Umbilical cord (tissue), 2 donors: Measurements from ENCODE around the gene LCN10. TPM values are rescaled to one million over a fixed set of nuclear protein-coding genes. Genes with fewer than 3 reads are reported as not detected.
A peak's percentile ranks its signal among the peaks of the same experiment; 100 is the strongest.
"Not testable (repeated sequence)": the region's sequence is repeated elsewhere in the genome, so short reads cannot be mapped to it uniquely, and the experiment has no call there.

Experiments used
- DNase-seq: peaks from one replicate; pipeline ENCODE4 v3.0.0-alpha.2; 2015; ENCODE audit warnings: low spot score
- total RNA-seq: library from RNA; depleted of rRNA; stranded (reverse); fragments of >200 nt; gene quantifications from one replicate; pipeline ENCODE4 v1.2.3, GENCODE V29; 2014; ENCODE audit warnings: low replicate concordance; ENCODE audit not compliant: insufficient read depth

The LCN10 gene
- total RNA-seq, 1 donor from 2014 or later, result 2.2 TPM

DNA sequence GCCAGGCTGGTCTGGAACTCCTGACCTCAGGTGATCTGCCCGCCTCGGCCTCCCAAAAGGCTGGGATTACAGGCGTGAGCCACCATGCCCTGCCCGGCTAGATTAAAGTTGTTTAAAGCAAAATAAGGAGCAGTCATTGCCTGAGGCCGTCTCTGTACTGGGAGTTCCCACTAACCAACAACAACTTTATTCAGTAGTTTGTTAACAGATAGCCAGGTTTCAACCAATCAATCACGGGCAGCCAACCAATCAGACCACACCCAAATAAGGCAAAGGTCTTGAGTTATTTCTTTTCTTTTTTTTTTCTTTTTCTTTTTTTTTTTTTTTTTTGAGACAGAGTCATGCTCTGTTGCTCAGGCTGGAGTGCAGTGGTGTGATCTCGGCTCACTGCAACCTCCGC is 38.0 kb downstream of the LCN10 start:
- DNase-seq, result not testable (repeated sequence)

DNA sequence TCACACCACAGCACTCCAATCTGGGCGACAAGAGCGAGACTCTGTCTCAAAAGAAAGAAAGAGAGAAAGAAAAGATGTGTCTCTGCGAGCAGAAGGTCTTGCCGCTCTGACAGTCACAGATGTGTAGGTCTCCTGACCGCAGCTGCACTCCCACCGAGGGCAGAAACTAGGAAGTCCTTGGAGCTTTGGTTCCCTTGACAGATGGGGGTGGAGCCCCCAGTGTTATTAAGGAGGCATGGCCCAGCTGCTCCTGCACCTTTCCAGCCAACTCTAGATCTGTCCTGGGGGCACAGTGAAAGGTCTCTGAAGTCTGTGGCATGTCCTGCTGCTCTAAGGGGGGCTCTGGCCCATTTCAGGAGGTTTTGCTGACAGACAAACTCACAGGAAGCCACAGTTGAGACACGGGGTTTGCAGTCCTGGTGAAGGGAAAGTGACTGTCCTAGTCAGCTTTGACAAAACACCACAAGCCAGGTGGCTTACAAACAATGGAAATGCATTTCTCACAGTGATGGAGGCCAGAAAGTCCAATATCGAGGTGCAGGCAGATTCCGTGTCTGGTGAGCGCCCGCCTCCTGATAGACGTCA is 39.4 kb downstream of the LCN10 start:
- no peak for DNase-seq

DNA sequence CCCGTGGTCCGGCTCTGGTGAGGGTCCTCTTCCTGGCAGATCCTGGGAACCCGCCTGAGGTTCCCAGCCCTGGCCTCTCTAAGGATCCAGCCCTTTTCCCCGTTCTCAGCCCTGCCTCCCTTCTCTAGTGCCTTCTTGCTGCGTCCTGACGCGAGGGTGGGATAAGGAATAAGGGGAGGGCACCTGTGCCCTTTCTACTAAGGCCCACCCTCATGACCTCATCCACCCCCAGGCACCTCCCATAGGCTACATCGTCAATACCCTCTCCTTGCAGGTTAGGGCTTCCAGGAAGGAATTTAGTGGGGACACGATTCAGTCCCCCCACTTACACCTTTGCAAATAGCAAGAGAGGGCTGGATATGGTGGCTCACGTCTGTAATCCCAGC is 41.1 kb downstream of the LCN10 start:
- DNase-seq, result no peak

DNA sequence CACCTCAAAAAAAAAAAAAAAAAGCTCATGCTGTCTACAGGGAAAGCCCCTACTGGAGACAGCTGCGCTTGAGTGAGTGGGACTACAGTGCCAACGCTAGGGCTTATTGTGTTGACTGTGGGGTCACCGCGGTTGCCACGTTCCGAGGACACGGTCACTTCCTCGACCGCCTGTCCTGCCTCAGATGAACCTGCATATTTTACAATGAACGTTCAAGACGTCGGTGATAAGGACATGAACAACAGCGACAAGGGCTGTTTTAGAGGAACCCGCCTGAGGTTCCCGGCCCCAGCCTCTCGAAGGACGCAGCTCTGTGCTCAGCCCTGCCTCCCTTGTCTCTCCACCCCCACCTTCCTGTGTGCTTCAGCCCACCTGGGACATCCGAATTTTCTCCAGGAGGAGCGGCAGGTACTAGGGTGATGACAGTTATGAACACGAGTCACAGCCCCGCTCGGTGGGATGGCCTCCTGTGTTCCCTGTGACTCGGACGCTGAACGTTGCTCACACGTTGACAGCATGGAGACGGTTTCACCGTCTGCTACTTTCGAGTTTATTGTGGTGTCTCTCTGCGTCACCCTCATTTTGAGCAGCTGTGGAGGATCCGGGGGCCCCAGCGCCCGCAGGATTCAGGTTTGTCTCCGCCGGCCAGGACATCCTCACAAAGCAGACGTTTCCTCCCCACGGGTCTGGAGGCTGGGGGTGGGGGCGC is 41.6 kb downstream of the LCN10 start:
- DNase-seq, result no peak

DNA sequence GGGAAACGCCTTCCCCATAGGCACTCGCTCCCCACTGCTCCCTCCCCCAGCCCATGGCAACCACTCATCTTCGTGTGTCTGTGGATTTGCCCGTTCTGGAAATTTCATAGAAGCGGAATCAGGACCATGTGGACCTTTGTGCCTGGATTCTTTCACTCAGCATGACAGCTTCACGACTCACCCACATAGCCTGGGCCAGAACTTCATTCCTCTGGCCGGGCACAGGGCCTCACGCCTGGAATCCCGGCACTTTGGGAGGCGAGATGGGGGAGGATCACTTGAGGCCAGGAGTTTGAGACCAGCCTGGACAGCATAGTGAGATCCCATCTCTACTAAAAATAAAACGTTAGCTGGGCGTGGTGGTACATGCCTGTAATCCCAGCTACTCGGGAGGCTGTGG is 42.4 kb downstream of the LCN10 start:
- DNase-seq, result peak; percentile 56

DNA sequence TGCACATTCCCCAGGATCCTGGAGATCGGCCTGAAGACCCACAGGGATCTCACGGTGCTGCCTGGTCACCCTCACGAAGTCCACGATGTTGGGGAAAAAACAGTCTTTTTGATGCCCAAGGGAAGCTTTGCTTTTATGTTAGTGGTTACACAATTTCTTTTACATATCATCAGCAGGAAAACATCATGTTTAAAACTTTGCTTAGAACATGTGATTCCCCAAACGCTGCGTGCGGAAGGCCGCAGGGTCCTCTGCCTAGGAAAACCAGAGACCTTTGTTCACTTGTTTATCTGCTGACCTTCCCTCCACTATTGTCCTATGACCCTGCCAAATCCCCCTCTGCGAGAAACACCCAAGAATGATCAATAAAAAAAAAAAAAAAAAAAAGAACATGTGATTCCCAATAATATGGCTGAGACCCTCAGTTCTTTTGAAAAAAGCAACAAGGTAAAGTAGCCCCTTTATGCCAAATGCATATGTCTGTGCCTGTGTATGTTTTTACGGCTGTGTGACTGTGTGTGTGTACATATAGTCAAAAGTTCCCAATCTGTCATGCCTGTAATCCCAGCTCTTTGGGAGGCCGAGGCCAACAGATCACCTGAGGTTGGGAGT is 44.0 kb downstream of the LCN10 start:
- DNase-seq, result no peak

DNA sequence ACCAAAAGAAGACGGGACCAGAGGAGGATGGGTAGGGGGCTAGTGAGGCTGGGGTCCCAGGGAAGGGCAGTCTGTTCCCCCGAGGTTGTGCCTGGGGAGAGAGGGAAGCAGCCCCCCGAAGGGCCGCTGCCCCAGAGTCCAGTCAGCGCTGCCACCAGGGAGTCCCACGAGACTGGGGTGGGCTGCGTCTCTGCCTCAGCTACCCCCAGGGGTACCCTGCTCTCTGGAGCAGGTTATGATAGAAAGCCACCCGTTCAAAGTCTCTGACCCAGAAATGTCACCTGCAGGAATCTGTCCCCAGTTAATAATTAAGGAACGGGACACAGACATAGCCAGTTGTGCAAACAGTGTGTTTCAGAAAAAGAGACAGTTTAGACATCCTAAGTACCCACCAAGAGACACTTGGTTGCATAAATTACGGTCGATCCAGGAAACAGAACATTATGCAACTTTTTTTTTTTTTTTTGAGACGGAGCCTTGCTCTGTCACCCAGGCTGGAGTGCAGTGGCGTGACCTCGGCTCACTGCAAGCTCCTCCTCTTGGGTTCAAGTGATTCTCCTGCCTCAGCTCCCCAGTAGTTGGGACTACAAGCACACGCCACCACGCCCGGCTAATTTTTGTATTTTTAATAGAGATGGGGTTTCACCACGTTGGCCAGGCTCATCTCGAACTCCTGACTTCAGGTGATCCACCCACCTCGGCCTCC is 44.8 kb downstream of the LCN10 start:
- no peak for DNase-seq

DNA sequence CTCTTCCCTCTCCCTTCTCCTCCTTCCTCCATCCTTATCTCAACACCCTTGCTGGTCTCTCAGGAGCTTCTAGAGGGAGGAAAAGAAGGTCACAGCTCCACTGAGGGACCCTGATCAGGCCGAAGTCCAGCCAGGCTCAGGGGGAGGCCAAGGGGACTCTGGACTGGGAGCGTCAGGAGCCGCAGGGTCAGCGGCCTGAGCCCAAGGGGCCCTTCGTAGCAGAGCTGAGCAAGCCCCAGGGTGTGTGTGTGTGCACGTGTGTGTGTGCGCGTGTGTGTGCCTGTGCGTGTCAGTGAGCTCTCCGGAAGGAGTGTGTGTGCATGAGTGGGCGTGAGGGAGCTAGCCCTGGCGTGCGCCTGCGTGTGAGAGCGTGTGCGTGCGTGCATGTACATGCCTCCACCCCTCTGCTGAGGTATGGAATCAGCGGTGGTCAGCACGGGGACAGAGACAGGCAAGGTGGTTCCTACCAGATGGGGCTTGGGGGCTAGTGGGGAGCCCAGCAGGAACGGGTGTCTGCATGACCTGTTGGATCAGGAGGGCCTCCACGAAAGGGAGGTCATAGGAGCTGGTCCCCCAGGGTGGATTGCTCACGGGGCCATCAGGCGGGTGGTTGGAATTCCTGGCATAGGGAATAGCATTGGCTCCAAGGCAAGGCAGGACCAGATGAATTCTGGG is 45.5 kb downstream of the LCN10 start:
- DNase-seq, result no peak

DNA sequence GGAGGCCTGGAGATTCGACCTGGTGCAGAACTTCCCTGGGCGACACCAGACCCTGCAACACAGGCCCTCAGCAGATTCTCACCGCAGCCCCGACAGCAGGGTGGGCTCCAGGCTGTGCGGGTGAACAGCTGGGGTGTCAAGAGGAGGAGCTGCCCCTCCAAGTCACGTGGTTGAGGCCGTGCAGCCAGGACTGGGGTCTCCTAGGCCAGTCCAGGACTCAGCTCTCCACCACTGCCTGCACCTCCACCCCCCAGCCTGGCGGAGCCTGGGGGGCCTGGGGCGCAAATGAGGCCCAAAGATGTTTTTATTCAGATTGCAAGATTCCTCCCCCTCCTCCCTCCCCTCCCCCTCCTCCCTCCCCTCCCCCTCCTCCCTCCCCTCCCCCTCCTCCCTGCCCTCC is 46.2 kb downstream of the LCN10 start:
- DNase-seq, result no peak

DNA sequence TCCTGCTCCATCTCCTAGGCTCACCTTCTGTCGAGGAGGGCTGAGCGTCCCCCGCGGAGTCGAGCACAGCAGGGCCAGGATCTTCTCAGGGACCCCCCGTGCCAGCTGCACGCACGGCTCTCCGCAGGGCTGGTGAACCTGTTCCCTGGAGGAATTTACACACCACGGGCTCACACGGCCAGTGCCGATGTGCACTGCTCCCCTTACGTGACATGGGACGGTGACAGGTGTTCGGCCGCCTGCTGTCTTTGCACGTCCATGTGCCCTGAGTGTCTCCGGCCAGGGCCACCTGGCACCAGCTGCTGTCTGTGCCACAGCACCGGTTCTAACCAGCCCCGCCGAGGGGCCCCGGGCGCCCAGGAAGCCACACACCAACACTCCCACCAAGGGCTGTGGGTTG is 46.8 kb downstream of the LCN10 start:
- DNase-seq, result no peak

DNA sequence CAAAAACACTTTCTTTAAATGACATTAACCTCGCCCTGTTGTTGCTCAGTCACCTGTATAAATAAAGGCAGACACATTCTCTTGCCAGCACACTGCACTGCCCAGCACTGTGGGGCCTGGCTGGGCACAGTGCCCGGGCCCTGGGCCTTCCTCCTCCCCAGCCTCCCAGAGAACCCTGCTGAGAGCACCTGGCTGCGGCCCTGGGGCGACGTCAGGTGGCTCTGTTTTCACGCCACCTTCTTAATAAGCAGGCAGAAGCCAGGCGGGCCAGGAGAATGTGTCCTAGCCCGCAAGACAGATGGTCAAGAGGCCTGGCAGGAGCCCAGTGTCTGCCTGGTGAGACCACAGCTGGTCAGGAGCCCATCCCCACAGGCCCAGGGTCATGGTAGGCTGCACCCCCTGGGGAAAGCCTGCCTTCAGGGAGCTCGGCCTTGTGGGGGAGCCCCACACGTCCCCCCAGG is 47.3 kb downstream of the LCN10 start:
- no peak for DNase-seq

DNA sequence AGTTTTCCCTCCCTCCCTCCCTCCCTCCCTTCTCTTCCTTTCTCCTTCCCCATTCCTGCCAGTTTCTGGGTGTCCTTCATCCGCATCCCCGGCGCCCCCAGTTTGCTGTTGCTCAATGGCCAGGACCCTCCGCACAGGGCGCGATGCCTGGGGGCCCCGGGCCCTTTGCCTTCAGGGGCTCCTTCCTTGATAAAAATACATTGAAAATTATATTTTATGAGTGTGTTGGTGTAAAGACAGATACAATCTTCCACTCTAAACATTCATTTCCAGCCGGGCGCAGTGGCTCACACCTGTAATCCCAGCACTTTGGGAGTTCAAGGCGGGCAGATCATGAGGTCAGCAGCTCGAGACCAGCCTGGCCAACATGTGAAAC is 47.9 kb downstream of the LCN10 start:
- DNase-seq, result no peak

DNA sequence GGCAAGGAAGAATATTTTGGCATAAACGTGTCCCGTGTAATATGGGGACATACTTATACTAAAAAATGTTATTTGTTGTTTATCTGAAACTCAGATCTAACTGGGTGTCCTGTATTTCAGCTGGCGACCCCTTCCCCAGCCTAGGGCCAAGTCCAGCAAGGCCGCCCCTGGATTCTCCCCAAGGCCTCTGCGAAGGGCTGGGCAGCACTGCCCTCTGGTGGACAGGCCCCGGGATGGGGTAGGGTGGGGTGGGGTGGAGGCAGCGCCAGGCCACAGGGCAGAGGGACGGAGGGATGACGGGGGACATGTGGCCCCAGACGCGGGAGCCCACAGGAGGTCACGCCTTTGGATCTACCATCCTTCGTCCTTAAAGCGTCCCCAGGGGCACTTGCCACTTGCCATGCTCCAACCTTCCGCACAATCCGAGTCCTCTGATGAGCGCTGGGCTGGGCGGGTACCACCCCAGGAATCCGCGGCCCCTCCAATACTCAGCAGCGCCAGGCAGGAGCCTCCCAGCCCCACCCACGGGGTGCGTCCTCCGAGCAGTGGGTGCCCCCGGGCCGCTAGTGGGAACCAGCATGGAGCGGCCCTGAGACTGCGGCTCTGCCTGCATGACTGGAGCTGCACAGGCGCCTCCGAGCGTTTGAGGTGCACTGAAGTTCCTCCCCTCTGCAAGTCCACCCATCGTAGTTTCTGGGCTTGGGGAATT is 48.4 kb downstream of the LCN10 start:
- no peak for DNase-seq

DNA sequence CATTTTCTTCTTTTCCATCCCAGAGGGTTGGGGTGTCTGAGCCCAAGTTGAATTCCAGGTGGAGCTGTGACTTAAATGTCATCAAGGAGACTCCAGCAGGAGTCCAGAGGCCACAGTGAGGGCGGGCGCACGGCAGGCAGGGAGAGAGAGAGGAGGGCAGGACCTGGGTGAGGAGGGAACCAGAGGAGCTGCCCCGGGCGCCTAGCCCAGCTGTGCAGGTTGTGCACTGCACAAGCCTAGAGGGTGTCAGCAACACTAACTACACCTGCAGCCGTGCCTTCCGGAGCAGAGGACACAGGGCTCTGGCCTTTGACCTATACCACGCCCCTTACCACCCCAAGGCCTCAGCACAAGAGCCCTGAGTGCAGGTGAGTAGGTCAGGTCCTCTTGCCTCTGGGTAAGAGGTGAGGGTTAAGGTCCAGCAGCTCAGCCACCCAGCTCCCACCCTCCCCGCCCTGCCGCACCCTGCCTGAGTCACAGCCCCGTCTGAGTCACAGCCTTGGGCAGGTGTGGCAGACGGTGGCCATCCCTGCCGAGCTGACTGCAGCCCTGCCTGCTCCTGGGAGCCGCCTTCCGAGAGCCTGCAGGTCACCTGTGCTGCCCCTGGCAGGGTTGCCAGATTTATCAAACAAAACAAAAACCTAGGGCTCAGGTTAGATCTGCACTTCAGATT is 49.1 kb downstream of the LCN10 start:
- no peak for DNase-seq

DNA sequence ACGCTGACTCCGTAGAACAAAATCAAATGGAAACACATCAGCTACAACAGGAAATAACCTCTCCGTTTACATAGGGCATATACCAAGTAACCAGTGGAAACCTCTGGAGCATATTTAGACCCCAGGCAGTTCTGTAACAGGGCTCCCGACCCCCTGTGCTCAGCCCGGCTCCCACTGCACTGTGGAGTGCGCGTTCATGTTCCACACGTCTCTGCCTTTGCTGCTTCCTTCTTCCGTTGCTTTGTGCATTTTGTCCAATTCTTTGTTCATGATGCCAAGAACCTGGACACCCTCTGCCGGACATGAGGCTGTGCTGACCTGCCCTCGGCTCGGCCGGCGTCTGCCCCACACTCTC is 49.6 kb downstream of the LCN10 start:
- no peak for DNase-seq

DNA sequence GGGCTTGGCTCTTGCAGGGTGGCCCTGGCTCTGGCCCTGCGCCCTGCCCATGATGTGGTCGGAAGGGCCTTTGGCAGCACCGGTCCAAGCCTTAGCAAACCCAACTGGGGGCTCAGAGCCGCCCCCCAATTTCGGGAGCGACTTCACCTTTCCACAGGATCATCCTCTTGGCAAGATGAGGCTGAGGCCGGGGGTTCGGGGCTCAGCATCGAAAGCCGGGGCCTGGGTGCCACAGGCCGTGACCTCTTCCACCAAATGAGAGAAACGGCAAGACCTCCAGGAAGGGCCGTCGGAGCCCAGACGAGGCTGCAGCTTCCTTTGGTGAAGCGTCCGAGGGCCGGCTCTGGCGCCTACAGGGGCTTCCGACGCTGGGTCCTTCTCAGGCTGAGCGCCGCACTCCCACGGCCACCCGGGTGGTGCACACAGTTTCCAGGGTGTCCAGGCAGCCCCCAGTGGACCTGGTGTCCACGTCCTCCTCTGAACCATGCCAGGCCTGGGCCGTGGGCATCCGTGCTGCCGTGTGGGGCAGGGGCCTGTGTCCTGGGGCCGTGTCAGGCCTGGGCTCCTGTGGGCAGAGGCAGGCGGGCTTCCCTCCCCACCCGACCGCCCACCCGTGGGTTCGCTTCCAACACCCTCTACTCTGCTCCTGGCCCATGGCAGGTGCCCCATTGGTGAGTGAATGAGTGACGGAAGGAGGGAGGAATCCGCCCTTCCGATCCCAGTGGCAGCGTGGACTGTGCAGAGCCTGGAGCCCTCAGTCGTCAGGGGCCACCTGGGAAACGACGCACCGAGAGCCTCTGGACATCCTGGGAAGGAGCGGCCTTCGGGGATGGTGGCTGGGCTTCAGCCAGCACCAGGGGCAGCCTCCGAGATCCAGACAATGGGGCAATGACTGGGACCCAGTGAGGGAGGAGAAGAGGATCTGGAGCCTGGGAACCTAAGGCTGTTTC is 50.3 kb downstream of the LCN10 start:
- DNase-seq, result no peak

DNA sequence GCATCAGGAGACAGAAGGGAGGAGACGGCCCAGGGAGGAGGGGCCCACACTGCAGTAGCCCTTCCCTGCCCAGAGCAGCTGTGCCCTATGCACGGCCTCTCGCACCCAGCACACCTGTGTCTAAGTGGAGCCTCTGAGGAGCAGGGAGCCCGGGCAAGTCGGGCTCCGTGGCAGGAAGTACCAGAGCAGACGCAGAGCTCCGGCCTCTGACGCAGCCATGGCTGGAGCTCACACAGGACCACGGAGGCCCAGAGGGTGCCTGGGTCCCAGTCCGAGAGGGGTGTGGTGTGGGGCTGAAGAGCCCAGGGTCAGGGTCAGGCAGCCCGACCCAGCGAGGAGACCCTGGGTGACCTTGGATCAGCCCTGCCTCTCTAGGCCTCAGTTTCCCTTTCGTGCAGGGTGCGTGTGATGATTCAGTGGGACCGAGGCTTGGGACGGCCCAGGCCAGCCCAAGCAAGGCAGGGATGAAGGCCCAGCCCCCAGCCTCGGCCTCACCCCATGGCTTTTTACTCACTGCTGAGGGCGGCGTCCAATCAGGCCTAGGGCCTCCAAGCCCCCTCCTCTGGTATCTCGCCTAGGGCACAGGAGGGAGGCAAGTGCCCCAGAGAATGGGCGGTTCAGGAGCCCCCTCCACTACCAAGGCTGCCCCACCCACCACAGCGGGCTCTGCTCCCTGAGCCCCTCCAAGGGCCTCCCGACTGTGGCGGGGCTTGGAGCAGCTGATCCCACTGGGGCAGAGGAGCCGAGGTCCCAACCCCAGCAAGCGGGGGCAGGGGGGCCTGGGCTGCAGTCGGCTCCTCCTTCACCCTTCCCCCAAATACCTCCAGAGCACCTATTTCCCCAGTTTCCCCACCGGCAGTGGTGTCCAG is 51.2 kb downstream of the LCN10 start:
- no peak for DNase-seq

DNA sequence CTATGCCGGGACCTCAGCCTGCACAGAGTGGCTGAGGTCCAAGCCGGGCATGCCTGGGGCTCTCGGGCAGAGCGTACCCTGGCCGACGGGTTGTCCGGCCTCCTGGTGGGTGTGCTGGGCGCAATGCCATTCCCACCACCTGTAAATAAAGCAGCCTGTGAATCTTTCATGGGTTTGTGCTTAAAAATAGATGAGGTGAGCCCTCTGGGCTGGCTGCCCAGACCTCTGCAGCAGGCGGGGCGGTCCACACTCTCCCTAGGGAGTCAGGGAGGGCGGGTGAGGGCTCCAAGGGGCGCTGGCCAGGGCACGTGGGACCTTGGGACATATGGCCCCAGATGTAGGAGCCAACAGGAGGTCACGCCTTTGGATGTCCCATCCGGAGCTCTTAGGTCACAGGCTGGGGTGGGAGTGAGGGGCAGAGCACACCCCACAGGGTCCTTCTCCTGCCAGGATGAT is 51.9 kb downstream of the LCN10 start:
- no peak for DNase-seq
